SK-N-SH treated with all-trans-retinoic acid at 6 μM for 48 hours (cell line): ENCODE results near the gene SLC39A13.

Experiments
- ATAC-seq: fragments of 200-7000 bp; cut with Tn5 transposase; 3 replicates; pipeline ENCODE4 v1.9.1; 2020; ENCODE audit warnings: mild to moderate bottlenecking, moderate library complexity
- ARNTL ChIP-seq: fragments of 450-650 bp; formaldehyde crosslinking; IDR thresholded peaks from 2 replicates; pipeline ENCODE4 v1.5.0; 2020; ENCODE audit warnings: low read depth, mild to moderate bottlenecking, moderate library complexity, borderline replicate concordance
- CREB5 ChIP-seq: fragments of 250-450 bp; sonication (Bioruptor Pico); IDR thresholded peaks from 2 replicates; pipeline ENCODE4 v1.5.1; 2020; ENCODE audit warnings: low read depth, mild to moderate bottlenecking, moderate library complexity
- CSDC2 ChIP-seq: fragments of 250-450 bp; sonication (Bioruptor Pico); IDR thresholded peaks from 2 replicates; pipeline ENCODE4 v1.5.0; 2020; ENCODE audit warnings: mild to moderate bottlenecking, moderate library complexity
- ESRRG ChIP-seq: fragments of 250-450 bp; sonication (Bioruptor Pico); IDR thresholded peaks from 2 replicates; pipeline ENCODE4 v1.6.1; 2021; ENCODE audit warnings: mild to moderate bottlenecking
- GLIS3 ChIP-seq: fragments of 250-450 bp; sonication (Bioruptor Pico); IDR thresholded peaks from 2 replicates; pipeline ENCODE4 v1.5.0; 2020; ENCODE audit warnings: mild to moderate bottlenecking, moderate library complexity
- ISL1 ChIP-seq: fragments of 250-450 bp; sonication (Bioruptor Pico); IDR thresholded peaks from 2 replicates; pipeline ENCODE4 v2.1.2; 2022; ENCODE audit warnings: mild to moderate bottlenecking, moderate library complexity
- OSR1 ChIP-seq: fragments of 250-450 bp; sonication (Bioruptor Pico); IDR thresholded peaks from 2 replicates; pipeline ENCODE4 v1.8.0; 2022; ENCODE audit warnings: moderate library complexity, mild to moderate bottlenecking, inconsistent platforms
- PATZ1 ChIP-seq: fragments of 250-450 bp; sonication (Bioruptor Pico); IDR thresholded peaks from 2 replicates; pipeline ENCODE4 v1.8.0; 2020; ENCODE audit warnings: mild to moderate bottlenecking, moderate library complexity, borderline replicate concordance
- POU6F1 ChIP-seq: fragments of 250-450 bp; sonication (Bioruptor Pico); IDR thresholded peaks from 2 replicates; pipeline ENCODE4 v1.8.0; 2021; ENCODE audit warnings: low read depth, mild to moderate bottlenecking, moderate library complexity, borderline replicate concordance
- PPARA ChIP-seq: fragments of 250-450 bp; sonication (Bioruptor Pico); IDR thresholded peaks from 2 replicates; pipeline ENCODE4 v1.5.0; 2020; ENCODE audit warnings: mild to moderate bottlenecking, borderline replicate concordance
- RARB ChIP-seq: fragments of 250-450 bp; sonication (Bioruptor Pico); IDR thresholded peaks from 2 replicates; pipeline ENCODE4 v1.8.0; 2021; ENCODE audit warnings: mild to moderate bottlenecking, moderate library complexity
- SNAI2 ChIP-seq: fragments of 250-450 bp; sonication (Bioruptor Pico); IDR thresholded peaks from 2 replicates; pipeline ENCODE4 v1.5.0; 2020; ENCODE audit warnings: mild to moderate bottlenecking, moderate library complexity
- TCF4 ChIP-seq: fragments of 250-450 bp; sonication (Bioruptor Pico); IDR thresholded peaks from 2 replicates; pipeline ENCODE4 v1.8.0; 2021; ENCODE audit warnings: mild to moderate bottlenecking, moderate library complexity, borderline replicate concordance
- TOX ChIP-seq: fragments of 250-450 bp; sonication (Bioruptor Pico); IDR thresholded peaks from 2 replicates; pipeline ENCODE4 v1.8.0; 2021; ENCODE audit warnings: mild to moderate bottlenecking, moderate library complexity, borderline replicate concordance
- TSHZ2 ChIP-seq: fragments of 250-450 bp; sonication (Bioruptor Pico); IDR thresholded peaks from 2 replicates; pipeline ENCODE4 v1.5.0; 2020; ENCODE audit warnings: mild to moderate bottlenecking, moderate library complexity
- ZC3H10 ChIP-seq: fragments of 250-450 bp; sonication (Bioruptor Pico); IDR thresholded peaks from 2 replicates; pipeline ENCODE4 v1.5.1; 2021; ENCODE audit warnings: mild to moderate bottlenecking, moderate library complexity
- ZFP3 ChIP-seq: fragments of 250-450 bp; sonication (Bioruptor Pico); IDR thresholded peaks from 2 replicates; pipeline ENCODE4 v1.5.0; 2020; ENCODE audit warnings: mild to moderate bottlenecking, moderate library complexity
- ZNF565 ChIP-seq: fragments of 450-650 bp; formaldehyde crosslinking; conservative IDR thresholded peaks from 2 replicates; pipeline ENCODE4 v1.5.0; 2020; ENCODE audit warnings: low read depth, mild to moderate bottlenecking, moderate library complexity
- ZNF70 ChIP-seq: fragments of 450-650 bp; formaldehyde crosslinking; IDR thresholded peaks from 2 replicates; pipeline ENCODE4 v1.5.0; 2020; ENCODE audit warnings: mild to moderate bottlenecking, moderate library complexity
- ZNF8 ChIP-seq: fragments of 450-650 bp; formaldehyde crosslinking; IDR thresholded peaks from 2 replicates; pipeline ENCODE4 v1.5.0; 2020; ENCODE audit warnings: mild to moderate bottlenecking, moderate library complexity

Gene SLC39A13

GRCh38 chr11:47442514-47442913 is 34.1 kb downstream of the SLC39A13 start:
- no peak for ATAC-seq
- TF ChIP-seq ISL1 (CRISPR knock-in tag) (no peak), ZNF70 (no peak), TSHZ2 (CRISPR knock-in tag) (no peak), ZC3H10 (CRISPR knock-in tag) (no peak), CREB5 (CRISPR knock-in tag) (no peak), CSDC2 (CRISPR knock-in tag) (no peak), POU6F1 (CRISPR knock-in tag) (no peak)

- TF ChIP-seq TOX (CRISPR knock-in tag) (no peak), TSHZ2 (CRISPR knock-in tag) (no peak), ESRRG (no peak), ISL1 (CRISPR knock-in tag) (no peak), TCF4 (CRISPR knock-in tag) (no peak), ZNF8 (CRISPR knock-in tag) (no peak), GLIS3 (CRISPR knock-in tag) (no peak), SNAI2 (CRISPR knock-in tag) (no peak), ARNTL (CRISPR knock-in tag) (no peak), ZNF565 (no peak), PATZ1 (no peak), RARB (no peak), OSR1 (no peak), PPARA (CRISPR knock-in tag) (no peak)
- TF ChIP-seq, all 23 proteins: peak for 0
- peak; percentile 74 for ATAC-seq
Observed at GRCh38 chr11:47443028-47443700, 34.8 kb downstream of the SLC39A13 start.

GRCh38 chr11:47443817-47444216 is 35.4 kb downstream of the SLC39A13 start:
- TF ChIP-seq GLIS3 (CRISPR knock-in tag) (no peak), ZFP3 (CRISPR knock-in tag) (no peak), POU6F1 (CRISPR knock-in tag) (no peak)
- ATAC-seq, result no peak
